HUDEP-2 (cell line): Measurements from ENCODE around the gene GDPD3.
A peak's percentile ranks its signal among the peaks of the same experiment; 100 is the strongest.

ENCODE experiments used
- DNase-seq, 76 experiments: peaks; one replicate each; lab custom pipeline; 2025; ENCODE audit not compliant: unreplicated experiment in 76 of 76; lab: John Stamatoyannopoulos, UW

Gene GDPD3, protein sequence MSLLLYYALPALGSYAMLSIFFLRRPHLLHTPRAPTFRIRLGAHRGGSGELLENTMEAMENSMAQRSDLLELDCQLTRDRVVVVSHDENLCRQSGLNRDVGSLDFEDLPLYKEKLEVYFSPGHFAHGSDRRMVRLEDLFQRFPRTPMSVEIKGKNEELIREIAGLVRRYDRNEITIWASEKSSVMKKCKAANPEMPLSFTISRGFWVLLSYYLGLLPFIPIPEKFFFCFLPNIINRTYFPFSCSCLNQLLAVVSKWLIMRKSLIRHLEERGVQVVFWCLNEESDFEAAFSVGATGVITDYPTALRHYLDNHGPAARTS

DNA sequence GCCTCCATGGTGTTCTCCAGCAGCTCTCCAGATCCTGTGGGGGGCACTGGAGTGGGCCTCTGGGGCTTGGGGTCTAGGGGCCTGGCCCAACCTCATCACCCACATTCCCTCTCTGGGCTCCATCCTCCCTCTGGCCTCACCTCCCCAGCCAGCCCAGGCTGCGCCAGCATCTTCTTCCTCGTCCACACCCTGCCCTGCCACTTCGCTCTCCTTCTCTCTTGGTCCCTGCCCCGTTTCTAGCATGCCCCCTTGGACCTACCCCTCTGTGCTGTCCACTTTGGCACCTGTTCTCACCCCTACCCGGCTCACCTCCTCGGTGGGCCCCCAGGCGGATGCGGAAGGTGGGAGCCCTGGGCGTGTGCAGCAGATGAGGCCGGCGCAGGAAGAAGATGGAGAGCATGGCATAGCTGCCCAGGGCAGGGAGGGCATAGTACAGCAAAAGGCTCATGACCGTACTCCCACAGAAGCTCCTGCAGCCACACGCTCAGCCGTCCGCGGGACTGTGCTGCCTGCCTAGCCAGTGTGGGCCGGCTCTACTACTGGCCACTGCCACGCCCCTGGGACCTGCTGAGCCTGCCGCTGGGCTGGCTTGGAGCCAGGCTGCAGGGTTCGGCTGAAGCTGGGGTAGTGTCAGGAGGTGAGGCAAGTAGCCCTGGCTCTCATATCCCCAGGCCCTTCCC lies at the start of gene GDPD3:
GDPD3 (minus strand) TSS at position 507 of the 680 bp plus-strand sequence; CDS start at position 448, 59 bp downstream.
- peak in 46 of 76 experiments; percentile 2 to 54 (median 27) for DNase-seq

- no peak for DNase-seq
Measured at GRCh38 chr16:30157214-30157613, 43.9 kb upstream of the GDPD3 start.

GRCh38 chr16:30155188-30155587 lies 41.9 kb upstream of the GDPD3 start:
- DNase-seq = no peak

- no peak for DNase-seq
Measured at GRCh38 chr16:30152517-30152916, 39.2 kb upstream of the GDPD3 start.

GRCh38 chr16:30151091-30151490 lies 37.8 kb upstream of the GDPD3 start:
- no peak for DNase-seq

GRCh38 chr16:30149250-30149930 lies 36.1 kb upstream of the GDPD3 start:
- DNase-seq = no peak

- DNase-seq = no peak
Measured at GRCh38 chr16:30147843-30148510, 34.6 kb upstream of the GDPD3 start.

DNA sequence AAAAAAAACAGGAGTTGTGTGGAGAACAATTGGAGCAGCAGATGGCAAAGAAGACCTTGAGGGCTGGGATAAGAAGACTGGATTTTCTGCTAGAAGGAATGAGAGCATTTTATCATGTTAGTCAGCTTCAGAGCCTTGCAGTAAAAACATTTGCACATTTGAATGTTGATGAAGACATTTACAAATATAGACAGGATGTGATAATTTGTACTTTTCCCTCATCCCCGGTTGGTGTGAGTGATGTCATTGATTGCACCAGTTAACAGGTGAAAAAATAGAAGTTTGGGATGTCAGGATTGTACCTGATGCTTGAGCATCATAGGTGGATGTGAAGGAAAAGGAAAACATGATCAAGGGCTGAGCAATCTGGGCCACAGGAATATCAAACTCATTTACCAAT lies 32.3 kb upstream of the GDPD3 start:
- no peak for DNase-seq

- DNase-seq = no peak
Measured at GRCh38 chr16:30144917-30145316, 31.6 kb upstream of the GDPD3 start.

GRCh38 chr16:30144017-30144416 lies 30.7 kb upstream of the GDPD3 start:
- no peak for DNase-seq

DNA sequence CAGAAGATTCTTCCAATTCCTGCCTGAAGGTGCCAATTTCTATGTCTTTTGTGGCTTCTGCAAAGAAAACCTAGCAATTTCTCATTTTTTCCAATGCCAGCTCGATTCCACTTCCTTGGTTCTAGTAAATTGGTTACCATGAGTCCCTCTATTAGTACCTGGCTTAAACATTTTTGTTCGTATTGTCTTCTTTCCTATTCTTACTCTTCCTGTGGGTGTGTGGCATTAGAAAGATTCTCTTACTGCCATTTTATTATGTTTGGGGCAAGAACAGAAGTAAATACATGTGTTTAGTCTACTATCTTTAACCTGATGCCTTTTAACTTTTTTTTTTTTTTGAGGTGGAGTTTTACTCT lies 30.0 kb upstream of the GDPD3 start:
- no peak for DNase-seq

DNA sequence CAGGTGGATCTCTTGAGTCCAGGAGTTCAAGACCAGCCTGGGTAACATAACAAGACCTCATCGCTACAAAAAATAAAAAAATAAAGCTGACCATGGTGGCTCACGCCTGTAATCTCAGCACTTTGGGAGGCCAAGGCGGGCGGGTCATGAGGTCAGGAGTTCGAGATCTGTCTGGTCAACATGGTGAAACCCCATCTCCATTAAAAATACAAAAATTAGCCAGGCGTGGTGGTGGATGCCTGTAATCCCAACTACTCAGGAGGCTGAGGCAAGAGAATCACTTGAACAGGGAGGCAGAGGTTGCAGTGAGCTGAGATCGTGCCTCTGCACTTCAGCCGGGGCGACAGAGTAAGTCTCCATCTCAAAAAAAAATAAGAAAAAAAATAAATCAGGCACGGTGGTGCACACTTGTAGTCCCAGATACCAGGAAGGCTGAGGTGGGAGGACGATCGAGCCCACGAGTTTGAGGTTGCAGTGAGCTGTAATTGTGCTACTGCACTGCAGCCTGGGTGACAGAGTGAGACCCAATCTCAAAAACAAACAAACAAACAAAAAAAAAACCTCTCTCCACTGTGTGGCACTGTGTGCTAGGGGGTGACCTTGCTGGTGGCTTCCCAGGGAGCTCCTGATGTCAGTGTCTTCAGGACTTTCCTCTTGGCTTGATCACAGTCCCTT lies 29.5 kb upstream of the GDPD3 start:
- DNase-seq = peak in 16 of 76 experiments; percentile 1 to 26 (median 9)

DNA sequence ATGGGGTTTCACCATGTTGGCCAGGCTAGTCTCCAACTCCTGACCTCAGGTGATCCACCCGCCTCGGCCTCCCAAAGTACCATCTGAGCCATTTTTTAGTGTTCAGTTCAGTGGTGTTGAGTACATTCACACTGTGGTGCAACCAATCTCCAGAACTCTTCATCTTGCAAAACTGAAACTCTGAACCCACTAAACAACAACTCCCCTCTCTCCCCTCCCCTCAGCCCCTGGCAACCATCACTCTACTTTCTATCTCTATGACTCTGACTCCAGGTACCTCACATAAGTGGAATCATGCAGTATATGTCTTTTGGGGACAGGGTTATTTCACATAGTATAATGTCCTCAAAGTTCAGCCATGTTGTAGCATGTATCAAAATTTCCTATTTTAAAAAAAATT lies 28.4 kb upstream of the GDPD3 start:
- no peak for DNase-seq

DNA sequence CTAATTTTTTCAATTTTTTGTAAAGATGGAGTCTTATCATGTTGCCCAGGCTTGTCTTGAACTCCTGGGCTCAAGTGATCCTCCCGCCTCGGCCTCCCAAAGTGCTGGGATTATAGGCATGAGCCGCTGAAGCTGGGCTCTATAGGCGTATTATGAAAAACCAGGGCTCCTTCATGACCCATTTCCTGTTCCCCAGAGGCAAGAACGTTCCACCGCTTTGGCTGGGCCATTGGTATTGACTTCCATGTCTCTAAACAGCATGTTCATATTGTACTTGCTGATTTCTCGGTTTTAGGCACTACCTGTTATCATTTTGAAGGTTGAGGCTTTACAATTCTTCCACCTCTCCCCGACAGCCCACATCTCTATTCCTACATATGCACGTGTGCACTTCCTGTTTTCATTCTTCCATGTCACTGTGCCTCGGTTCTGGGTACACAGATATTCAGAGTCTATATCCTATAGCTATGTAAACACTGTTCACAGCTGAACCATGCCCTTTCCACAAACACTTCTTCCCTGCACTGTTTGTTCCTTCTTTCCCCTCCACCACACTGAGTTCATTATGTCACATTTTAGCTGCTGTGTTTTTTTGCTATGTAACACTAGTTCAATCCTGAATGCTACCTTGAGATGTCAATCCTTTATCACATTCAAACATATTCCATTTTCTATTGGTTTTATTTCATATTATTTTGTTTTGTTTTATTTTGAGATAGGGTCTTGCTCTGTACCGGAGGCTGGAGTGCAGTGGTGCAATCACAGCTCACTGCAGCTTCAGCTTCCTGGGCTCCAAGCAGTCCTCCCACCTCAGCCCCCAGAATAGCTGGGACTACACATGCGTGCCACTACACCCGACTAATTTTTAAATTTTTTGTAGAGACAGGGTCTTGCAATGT lies 26.5 kb upstream of the GDPD3 start:
- DNase-seq = no peak

GRCh38 chr16:30137897-30138296 lies 24.6 kb upstream of the GDPD3 start:
- DNase-seq = no peak

DNA sequence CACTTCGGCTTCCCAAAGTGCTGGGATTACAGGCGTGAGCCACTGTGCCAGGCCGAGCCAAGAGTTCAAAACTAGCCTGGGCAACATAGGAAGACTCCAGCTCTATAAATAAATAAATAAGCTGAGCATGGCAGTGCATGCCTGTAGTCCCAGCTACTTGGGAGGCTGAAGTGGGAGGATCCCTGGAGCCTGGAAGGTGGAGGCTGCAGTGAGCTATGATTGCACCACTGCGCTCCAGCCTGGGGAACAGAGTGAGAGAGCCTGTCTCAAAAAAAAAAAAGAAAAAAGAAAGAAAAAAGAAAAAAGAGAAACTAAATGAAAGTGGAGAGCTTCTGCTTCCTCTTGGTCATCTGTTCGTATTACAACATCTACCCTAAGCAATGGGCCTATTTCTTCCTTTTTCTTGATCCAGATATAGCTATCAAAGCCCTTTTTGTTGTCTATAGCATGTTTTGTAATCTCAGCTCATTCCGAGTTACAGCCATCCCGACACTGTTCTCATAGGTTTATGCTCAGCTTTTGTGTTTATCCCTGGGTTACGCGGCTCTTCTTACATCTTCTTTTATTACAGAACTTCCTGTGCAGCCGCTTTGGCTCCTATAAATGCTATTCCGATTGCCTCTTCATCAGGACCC lies 23.8 kb upstream of the GDPD3 start:
- DNase-seq = no peak

- no peak for DNase-seq
Measured at GRCh38 chr16:30132591-30132990, 19.3 kb upstream of the GDPD3 start.

DNA sequence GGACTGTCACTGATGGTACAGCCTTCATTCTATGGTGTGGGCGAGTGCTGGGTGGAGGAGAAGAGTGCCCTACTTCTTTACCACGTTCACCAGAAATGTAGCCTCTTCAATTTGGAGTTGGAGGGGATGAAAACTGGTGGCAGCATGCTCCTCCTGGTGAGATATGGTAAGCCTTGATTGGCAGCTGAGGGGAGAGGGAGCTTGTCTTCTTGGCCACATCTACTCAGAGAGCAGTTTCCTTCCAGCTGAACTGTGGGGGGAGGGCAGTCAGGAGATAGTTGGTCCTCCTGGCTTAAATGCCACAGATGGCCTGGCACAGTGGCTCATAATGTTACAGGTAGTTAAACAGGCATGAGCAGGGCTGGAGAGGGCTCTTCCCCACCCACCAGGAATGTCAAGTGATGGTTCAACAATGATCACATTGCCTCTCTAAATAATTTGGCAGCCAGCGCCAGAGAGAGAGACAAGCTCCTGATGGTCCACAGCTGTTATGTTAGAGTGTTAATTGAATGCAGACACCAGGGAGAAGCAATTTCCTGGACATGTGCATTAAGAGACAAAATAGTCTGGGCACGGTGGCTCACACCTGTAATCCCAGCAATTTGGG lies 18.6 kb upstream of the GDPD3 start:
- DNase-seq = no peak

DNA sequence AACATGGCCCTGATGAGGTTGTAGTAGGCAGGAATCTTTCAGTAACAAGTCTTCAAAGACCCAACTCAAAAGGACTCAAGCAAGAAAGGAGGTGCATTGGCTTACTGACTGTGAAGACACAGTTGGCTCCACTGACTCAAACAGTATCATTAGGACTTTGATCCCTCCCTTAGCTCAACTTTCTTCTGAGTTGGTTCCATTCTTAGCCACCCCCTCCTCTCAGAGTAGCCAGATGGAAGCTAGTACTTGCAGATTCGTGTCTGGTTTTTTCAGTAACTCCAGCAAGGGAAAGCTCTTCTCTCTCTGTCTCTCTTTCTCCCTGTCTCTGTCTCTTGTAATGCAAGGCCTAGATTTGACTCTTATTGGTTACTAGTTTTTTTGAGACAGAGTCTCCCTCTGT lies 14.7 kb upstream of the GDPD3 start:
- DNase-seq = no peak
